ENCODE data around the gene BYSL.

BYSL gene

GRCh38 chr6:41963371-41963770 lies 42.1 kb downstream of the BYSL start:
- Histone ChIP-seq H4K20me1 (ENCODE audit: insufficient read depth, low read length, poor library complexity, severe bottlenecking) (no peaks in the 10 kb centered on the region), H3K27me3 (ENCODE audit: insufficient read depth, low read length, poor library complexity, severe bottlenecking) (no peaks in the 10 kb centered on the region), H3F3A (ENCODE audit: low read depth) (no peaks in the 10 kb centered on the region), H3K9me2 (replicated peaks; ENCODE audit: low read depth, low read length) (no peaks in the 10 kb centered on the region), H3K36me3 (ENCODE audit: insufficient read depth, low read length) (no peaks in the 10 kb centered on the region), H3K4me2 (ENCODE audit: low read depth, low read length, poor library complexity, severe bottlenecking) (no peak overlapping the region), H3K9me3 (ENCODE audit: insufficient read depth, low read depth, low read length) (no peaks in the 10 kb centered on the region), H3K4me1 (ENCODE audit: insufficient read depth, low read length, poor library complexity, severe bottlenecking) (peaks cover 11% of the 10 kb centered on the region), H3K9ac (ENCODE audit: low read depth, low read length, poor library complexity, severe bottlenecking) (no peak overlapping the region), H2AFZ (ENCODE audit: low read length) (no peak overlapping the region), H3K4me3 (ENCODE audit: low read length, poor library complexity, severe bottlenecking) (no peak overlapping the region), H3K79me2 (ENCODE audit: insufficient read depth, low read length) (no peaks in the 10 kb centered on the region)
- TF ChIP-seq EZH2phosphoT487 (IDR thresholded peaks at IDR 0.05; ENCODE audit: borderline replicate concordance) (no peak), CTCF (conservative IDR thresholded peaks at IDR 0.05; ENCODE audit: low read length) (no peak)

- Histone ChIP-seq H3K9me2 (replicated peaks; ENCODE audit: low read depth, low read length) (no peaks in the 10 kb centered on the region), H3K9ac (ENCODE audit: low read depth, low read length, poor library complexity, severe bottlenecking) (no peak overlapping the region), H3K4me1 (ENCODE audit: insufficient read depth, low read length, poor library complexity, severe bottlenecking) (peaks cover 11% of the 10 kb centered on the region), H3K79me2 (ENCODE audit: insufficient read depth, low read length) (no peaks in the 10 kb centered on the region), H3F3A (ENCODE audit: low read depth) (no peaks in the 10 kb centered on the region), H3K4me3 (ENCODE audit: low read length, poor library complexity, severe bottlenecking) (no peak overlapping the region), H3K36me3 (ENCODE audit: insufficient read depth, low read length) (no peaks in the 10 kb centered on the region), H2AFZ (ENCODE audit: low read length) (no peak overlapping the region), H3K27me3 (ENCODE audit: insufficient read depth, low read length, poor library complexity, severe bottlenecking) (no peaks in the 10 kb centered on the region), H3K4me2 (ENCODE audit: low read depth, low read length, poor library complexity, severe bottlenecking) (no peak overlapping the region), H3K9me3 (ENCODE audit: insufficient read depth, low read depth, low read length) (no peaks in the 10 kb centered on the region), H4K20me1 (ENCODE audit: insufficient read depth, low read length, poor library complexity, severe bottlenecking) (no peaks in the 10 kb centered on the region)
- no peak for TF ChIP-seq EZH2phosphoT487 (IDR thresholded peaks at IDR 0.05; ENCODE audit: borderline replicate concordance)
- no peak; the same call in 1 of the 2 replicates for TF ChIP-seq CTCF (conservative IDR thresholded peaks at IDR 0.05; ENCODE audit: low read length)
Observed at GRCh38 chr6:41964201-41964887, 43.0 kb downstream of the BYSL start.

DNA sequence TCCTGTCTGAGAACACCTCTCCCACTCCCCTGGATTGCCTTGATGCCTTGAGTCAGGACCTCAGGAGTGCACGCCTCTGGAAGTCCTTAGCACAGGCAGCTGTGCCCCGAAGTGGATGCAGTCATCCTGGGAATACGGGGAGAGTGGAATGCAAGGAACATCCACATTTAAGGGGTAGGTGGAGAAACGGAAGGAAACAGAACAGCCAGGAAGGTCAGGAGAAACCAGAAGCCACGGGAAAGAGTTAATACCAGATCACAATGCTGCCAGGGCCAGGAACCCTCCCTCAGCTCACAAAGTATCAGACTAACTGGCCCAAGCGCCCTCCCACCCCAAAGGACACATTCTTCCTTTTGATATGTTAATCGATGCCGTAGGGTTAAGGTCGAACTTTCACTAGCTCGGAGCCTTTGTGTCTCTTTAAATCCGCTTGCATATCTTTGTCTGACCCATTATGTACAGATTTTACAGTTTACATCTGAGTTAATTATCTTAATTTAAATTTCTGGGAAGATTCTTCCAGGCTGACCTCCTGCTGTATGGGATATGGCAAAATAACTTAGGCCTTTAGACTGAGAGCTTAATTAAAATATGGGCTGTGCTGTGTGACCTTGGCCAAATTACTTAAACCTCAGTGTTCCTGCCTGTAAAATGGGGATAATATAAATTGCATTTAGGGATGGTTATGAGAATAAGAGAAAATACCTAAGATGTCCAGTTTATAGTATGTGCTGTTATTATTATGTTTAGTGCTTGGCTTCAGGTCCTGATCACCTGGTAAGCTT lies 44.3 kb downstream of the BYSL start:
- Histone ChIP-seq H3K79me2 (ENCODE audit: insufficient read depth, low read length) (no peaks in the 10 kb centered on the region), H3K9me2 (replicated peaks; ENCODE audit: low read depth, low read length) (no peaks in the 10 kb centered on the region), H3K4me1 (ENCODE audit: insufficient read depth, low read length, poor library complexity, severe bottlenecking) (peaks cover 15% of the 10 kb centered on the region), H4K20me1 (ENCODE audit: insufficient read depth, low read length, poor library complexity, severe bottlenecking) (no peaks in the 10 kb centered on the region), H3F3A (ENCODE audit: low read depth) (no peaks in the 10 kb centered on the region), H3K36me3 (ENCODE audit: insufficient read depth, low read length) (no peaks in the 10 kb centered on the region), H2AFZ (ENCODE audit: low read length) (no peak overlapping the region), H3K27me3 (ENCODE audit: insufficient read depth, low read length, poor library complexity, severe bottlenecking) (no peaks in the 10 kb centered on the region), H3K9me3 (ENCODE audit: insufficient read depth, low read depth, low read length) (no peaks in the 10 kb centered on the region), H3K4me2 (ENCODE audit: low read depth, low read length, poor library complexity, severe bottlenecking) (no peak overlapping the region), H3K4me3 (ENCODE audit: low read length, poor library complexity, severe bottlenecking) (no peak overlapping the region), H3K9ac (ENCODE audit: low read depth, low read length, poor library complexity, severe bottlenecking) (no peak overlapping the region)
- TF ChIP-seq EZH2phosphoT487 (IDR thresholded peaks at IDR 0.05; ENCODE audit: borderline replicate concordance), result no peak
- no peak for TF ChIP-seq CTCF (conservative IDR thresholded peaks at IDR 0.05; ENCODE audit: low read length)
